ENCODE data around the gene FRAS1.

FRAS1 gene

DNA sequence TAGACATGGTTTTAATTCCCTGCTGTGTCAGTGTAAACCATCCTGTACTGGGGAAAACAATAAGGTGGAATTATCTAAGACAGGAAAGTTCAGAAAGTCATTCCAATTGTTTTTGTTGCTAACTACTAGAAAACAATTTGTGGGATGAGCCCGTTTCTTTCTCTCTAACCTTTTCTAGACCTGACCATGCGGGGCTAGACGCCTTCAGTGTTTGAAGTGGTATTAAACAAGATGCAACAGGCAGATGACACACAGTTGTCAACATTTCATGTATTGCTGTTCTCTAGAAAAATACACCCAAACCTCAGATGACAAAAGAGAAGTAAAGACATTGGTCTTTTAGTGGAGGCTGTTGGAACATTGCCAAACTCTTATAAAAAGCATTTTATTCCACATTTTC, 105.7 kb downstream of the FRAS1 start:
- H3K4me3 ChIP-seq (ENCODE audit: low read depth, low read length) = no peak overlapping the region
- TF ChIP-seq, protein P1, sequence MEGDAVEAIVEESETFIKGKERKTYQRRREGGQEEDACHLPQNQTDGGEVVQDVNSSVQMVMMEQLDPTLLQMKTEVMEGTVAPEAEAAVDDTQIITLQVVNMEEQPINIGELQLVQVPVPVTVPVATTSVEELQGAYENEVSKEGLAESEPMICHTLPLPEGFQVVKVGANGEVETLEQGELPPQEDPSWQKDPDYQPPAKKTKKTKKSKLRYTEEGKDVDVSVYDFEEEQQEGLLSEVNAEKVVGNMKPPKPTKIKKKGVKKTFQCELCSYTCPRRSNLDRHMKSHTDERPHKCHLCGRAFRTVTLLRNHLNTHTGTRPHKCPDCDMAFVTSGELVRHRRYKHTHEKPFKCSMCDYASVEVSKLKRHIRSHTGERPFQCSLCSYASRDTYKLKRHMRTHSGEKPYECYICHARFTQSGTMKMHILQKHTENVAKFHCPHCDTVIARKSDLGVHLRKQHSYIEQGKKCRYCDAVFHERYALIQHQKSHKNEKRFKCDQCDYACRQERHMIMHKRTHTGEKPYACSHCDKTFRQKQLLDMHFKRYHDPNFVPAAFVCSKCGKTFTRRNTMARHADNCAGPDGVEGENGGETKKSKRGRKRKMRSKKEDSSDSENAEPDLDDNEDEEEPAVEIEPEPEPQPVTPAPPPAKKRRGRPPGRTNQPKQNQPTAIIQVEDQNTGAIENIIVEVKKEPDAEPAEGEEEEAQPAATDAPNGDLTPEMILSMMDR (conservative IDR thresholded peaks at IDR 0.05; ENCODE audit: low read depth, low read length) = no peak
- DNase-seq (ENCODE audit: low read depth) = no peak

DNA sequence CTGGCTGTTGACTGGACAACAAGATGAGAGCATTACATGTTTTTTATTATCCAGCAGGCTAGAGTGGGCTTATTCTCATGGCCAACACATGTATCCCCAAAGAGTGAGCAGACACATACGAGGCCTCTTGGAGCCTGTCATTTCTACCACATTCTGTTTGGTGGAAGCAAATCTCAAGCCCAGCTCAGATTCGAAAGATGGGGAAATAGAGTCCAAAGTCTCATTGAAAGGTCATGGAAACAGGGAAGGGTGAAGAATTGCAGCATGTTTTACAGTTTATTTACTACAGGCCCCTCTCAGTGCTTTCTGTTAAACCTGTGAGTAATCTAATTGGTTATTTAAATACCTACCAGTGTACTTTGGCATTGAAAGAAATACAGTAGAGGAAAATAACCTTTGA, 108.6 kb downstream of the FRAS1 start:
- no peak overlapping the region for H3K4me3 ChIP-seq (ENCODE audit: low read depth, low read length)
- TF ChIP-seq, protein P1 (conservative IDR thresholded peaks at IDR 0.05; ENCODE audit: low read depth, low read length) = no peak
- no peak for DNase-seq (ENCODE audit: low read depth)

DNA sequence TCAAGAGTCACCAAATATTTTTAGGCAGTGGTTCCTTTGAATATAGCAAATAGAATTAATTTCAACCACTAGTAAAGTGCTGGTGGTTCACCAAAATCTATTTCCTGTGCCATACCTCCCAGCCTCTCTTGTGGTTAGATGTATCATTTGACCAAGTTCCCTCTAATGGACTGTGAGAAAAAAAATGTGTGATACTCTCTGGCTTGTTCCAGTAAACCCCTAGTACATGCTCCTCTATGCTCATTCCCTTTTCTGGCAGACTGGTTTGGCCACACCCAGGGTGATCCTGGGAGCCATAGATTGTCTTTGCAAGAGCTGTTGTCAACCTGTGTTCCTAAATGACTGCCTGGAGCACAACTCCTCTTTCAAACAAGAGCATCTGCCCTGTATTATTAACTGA, 109.5 kb downstream of the FRAS1 start:
- no peak for DNase-seq (ENCODE audit: low read depth)
- TF ChIP-seq, protein P1 (conservative IDR thresholded peaks at IDR 0.05; ENCODE audit: low read depth, low read length) = no peak
- H3K4me3 ChIP-seq (ENCODE audit: low read depth, low read length) = no peak overlapping the region

DNA sequence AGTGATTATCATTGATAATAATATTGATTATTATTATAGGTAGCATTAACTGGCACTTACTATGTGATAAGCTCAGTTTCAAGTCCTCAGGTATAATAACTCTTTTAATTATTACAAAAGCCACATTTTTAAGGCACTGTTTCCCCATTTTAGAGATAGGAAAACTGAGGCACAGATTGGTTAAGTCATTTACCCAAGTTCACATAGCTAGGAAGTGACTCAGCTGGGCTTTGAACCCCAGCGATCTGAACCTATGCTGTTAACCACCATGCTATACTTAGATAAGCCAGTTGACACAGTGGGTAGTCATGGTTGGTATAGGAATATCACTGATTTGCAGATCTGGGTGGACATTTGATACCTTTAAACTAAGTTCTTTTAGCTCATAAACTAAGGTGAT, 110.4 kb downstream of the FRAS1 start:
- DNase-seq (ENCODE audit: low read depth) = no peak
- no peak overlapping the region for H3K4me3 ChIP-seq (ENCODE audit: low read depth, low read length)
- TF ChIP-seq, protein P1 (conservative IDR thresholded peaks at IDR 0.05; ENCODE audit: low read depth, low read length) = no peak

DNA sequence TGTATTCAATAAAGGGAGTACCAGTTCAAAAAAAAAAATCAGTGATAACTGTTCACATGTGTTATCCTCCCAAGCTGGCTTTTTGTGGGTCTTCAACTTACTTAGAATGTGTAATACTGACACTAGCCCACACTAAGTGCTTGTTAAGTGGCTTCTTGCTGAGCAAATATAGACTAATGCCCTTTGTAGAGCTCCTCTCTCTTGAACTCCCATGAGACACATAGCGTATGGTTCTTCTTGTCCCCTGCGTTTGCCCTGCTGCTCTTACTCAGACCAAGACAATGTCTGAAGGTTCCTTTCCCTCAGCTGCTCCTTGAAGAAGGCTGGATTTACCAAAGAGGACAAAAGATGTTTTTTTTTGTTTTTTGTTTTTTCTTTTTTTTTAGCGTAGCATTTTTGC, 110.9 kb downstream of the FRAS1 start:
- TF ChIP-seq, protein P1 (conservative IDR thresholded peaks at IDR 0.05; ENCODE audit: low read depth, low read length) = no peak
- DNase-seq (ENCODE audit: low read depth) = no peak

DNA sequence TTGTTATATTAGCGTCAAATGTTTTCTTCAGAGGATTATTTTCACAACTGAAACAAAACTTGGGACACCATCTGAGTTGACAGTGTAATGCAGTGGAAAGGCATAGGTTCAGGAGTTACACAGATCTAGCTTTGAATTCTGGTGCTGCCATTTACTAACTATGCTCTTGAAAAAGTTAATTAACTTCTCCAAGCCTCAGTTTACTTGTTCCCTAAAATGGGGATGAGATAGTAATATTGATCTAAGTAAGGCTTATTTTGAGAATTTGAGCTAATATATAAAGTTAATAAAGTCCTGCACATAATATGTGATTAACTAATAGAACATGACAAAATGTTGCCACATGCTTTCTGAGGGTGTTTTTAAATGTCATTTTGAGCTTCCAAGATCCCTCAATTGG, 112.6 kb downstream of the FRAS1 start:
- TF ChIP-seq, protein P1 (conservative IDR thresholded peaks at IDR 0.05; ENCODE audit: low read depth, low read length) = no peak
- no peak for DNase-seq (ENCODE audit: low read depth)
- no peak overlapping the region for H3K4me3 ChIP-seq (ENCODE audit: low read depth, low read length)

More for the DNA sequence above, 110.9 kb downstream of the FRAS1 start:
- no peak overlapping the region for H3K4me3 ChIP-seq (ENCODE audit: low read depth, low read length)

DNA sequence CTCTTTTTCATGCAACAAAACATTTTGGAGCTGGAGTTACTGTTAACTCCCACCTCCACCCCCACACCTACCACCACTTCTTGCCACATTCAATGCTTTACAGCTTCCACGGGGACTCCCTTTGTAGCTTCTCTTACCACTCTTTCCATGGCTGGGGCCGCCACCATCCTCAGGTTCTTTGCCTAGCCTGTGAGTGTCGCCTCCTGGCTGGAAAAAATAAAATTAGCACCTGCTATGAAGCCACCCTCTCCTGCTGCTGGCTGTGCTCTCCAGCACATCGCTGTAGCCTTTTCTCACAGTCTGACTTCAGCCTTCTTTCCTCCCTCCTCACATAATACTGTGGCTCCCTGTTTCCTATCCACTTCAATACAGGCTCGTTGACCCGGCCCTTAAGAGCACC, 114.4 kb downstream of the FRAS1 start:
- no peak overlapping the region for H3K4me3 ChIP-seq (ENCODE audit: low read depth, low read length)
- no peak for DNase-seq (ENCODE audit: low read depth)
- TF ChIP-seq, protein P1 (conservative IDR thresholded peaks at IDR 0.05; ENCODE audit: low read depth, low read length) = no peak

Data from choroid plexus epithelial cell (primary cell).